ENCODE results near the gene RPL27.

- peak; percentile 86 for TF ChIP-seq CTCF (IDR thresholded peaks at IDR 0.05; ENCODE audit: borderline replicate concordance, extremely low read depth, low read length, poor library complexity, severe bottlenecking)
- no peak for TF ChIP-seq EZH2 (IDR thresholded peaks at IDR 0.05; ENCODE audit: borderline replicate concordance, low read depth, low read length, severe bottlenecking)
These were observed 8.7 kb downstream of the RPL27 start, which contains the start of gene IFI35 for GRCh38 chr17:43006639-43007551.
